AG04450 (cell line): ENCODE measurements around the gene PACS2. TPM values are rescaled to one million over a fixed set of nuclear protein-coding genes. Genes with fewer than 3 reads are reported as not detected.

Experiments
- CTCF ChIA-PET: fragments of 300-600, 350-600 bp; formaldehyde crosslinking; extraction: SDS; loops from one replicate; lab custom pipeline; 2022; ENCODE audit warnings: antibody characterized with exemption, inconsistent platforms; lab: Charles Lee
- POLR2A ChIA-PET: fragments of 350-600 bp; formaldehyde crosslinking; extraction: SDS; loops from one replicate; lab custom pipeline; 2021; ENCODE audit warnings: antibody characterized with exemption, inconsistent platforms; lab: Yijun Ruan, JAX
- DNase-seq: peaks from one replicate; pipeline ENCODE4 v3.0.0-alpha.2; 2011; ENCODE audit warnings: low read depth, low spot score
- H3K27ac ChIP-seq: one replicate; pipeline ENCODE4 v1.5.1; 2012; ENCODE audit warnings: low read depth, low read length, control low read depth
- H3K27me3 ChIP-seq: one replicate; pipeline ENCODE4 v1.6.0; 2012; ENCODE audit warnings: low read length; ENCODE audit not compliant: control insufficient read depth, insufficient read depth
- H3K4me3 ChIP-seq: 2 replicates; pipeline ENCODE4 v1.5.1; 2011; ENCODE audit warnings: mild to moderate bottlenecking, low read depth, low read length, control low read depth
- H3K9me3 ChIP-seq: 2 replicates; pipeline ENCODE4 v1.5.1; 2012; ENCODE audit warnings: low read length; ENCODE audit not compliant: control insufficient read depth, insufficient read depth
- polyA plus RNA-seq: library from polyadenylated mRNA; depleted of rRNA; stranded (reverse); fragments of >200 nt; gene quantifications from 2 replicates; pipeline ENCODE4 v1.2.3, GENCODE V29; 2011
- TF ChIP-seq, protein P1 (sequence below): IDR thresholded peaks from 2 replicates; pipeline ENCODE4 v1.5.1; 2011; ENCODE audit warnings: low read depth, low read length, control low read depth, inconsistent platforms

PACS2 gene
- polyA plus RNA-seq, 1 experiment = 13.0 TPM

GRCh38 chr14:105323663-105324062 is 9.1 kb downstream of the PACS2 start:
- Histone ChIP-seq H3K4me3 (no peak overlapping the region), H3K9me3 (no peaks in the 10 kb centered on the region; the same call in 1 of the 2 replicates), H3K27ac (no peak overlapping the region), H3K27me3 (no peaks in the 10 kb centered on the region)
- TF ChIP-seq, protein P1, sequence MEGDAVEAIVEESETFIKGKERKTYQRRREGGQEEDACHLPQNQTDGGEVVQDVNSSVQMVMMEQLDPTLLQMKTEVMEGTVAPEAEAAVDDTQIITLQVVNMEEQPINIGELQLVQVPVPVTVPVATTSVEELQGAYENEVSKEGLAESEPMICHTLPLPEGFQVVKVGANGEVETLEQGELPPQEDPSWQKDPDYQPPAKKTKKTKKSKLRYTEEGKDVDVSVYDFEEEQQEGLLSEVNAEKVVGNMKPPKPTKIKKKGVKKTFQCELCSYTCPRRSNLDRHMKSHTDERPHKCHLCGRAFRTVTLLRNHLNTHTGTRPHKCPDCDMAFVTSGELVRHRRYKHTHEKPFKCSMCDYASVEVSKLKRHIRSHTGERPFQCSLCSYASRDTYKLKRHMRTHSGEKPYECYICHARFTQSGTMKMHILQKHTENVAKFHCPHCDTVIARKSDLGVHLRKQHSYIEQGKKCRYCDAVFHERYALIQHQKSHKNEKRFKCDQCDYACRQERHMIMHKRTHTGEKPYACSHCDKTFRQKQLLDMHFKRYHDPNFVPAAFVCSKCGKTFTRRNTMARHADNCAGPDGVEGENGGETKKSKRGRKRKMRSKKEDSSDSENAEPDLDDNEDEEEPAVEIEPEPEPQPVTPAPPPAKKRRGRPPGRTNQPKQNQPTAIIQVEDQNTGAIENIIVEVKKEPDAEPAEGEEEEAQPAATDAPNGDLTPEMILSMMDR = no peak
- POLR2A ChIA-PET = no interaction called here
- CTCF ChIA-PET = interaction anchor here (1.0 kb wide), 1 partner anchor 28 kb away, joined by 3 read pairs; no protein-coding TSS in a partner anchor
- no peak for DNase-seq

- no peaks in the 10 kb centered on the region for H3K27me3 ChIP-seq
- H3K27ac ChIP-seq = no peak overlapping the region
- ChIA-PET POLR2A (no interaction called here), CTCF (no interaction called here)
- TF ChIP-seq, protein P1 = no peak
- H3K4me3 ChIP-seq = no peak overlapping the region
- DNase-seq = no peak
- H3K9me3 ChIP-seq = no peaks in the 10 kb centered on the region; the same call in 1 of the 2 replicates
Observed at GRCh38 chr14:105324080-105324778, 9.7 kb downstream of the PACS2 start.

GRCh38 chr14:105324871-105325270 is 10.3 kb downstream of the PACS2 start:
- TF ChIP-seq, protein P1 = no peak
- no peaks in the 10 kb centered on the region; the same call in 1 of the 2 replicates for H3K9me3 ChIP-seq
- CTCF ChIA-PET = no interaction called here
- no peak overlapping the region for H3K4me3 ChIP-seq
- no peak for DNase-seq
- no peak overlapping the region for H3K27ac ChIP-seq
- POLR2A ChIA-PET = no interaction called here
- H3K27me3 ChIP-seq = no peaks in the 10 kb centered on the region

GRCh38 chr14:105325303-105325702 is 10.8 kb downstream of the PACS2 start:
- no peak for DNase-seq
- CTCF ChIA-PET = interaction anchor here (0.9 kb wide), 1 partner anchor 203 kb away, joined by 3 read pairs; no protein-coding TSS in a partner anchor
- TF ChIP-seq, protein P1 = no peak
- Histone ChIP-seq H3K27ac (no peak overlapping the region), H3K9me3 (no peaks in the 10 kb centered on the region; the same call in 1 of the 2 replicates), H3K4me3 (no peak overlapping the region), H3K27me3 (no peaks in the 10 kb centered on the region)
- POLR2A ChIA-PET = no interaction called here

DNA sequence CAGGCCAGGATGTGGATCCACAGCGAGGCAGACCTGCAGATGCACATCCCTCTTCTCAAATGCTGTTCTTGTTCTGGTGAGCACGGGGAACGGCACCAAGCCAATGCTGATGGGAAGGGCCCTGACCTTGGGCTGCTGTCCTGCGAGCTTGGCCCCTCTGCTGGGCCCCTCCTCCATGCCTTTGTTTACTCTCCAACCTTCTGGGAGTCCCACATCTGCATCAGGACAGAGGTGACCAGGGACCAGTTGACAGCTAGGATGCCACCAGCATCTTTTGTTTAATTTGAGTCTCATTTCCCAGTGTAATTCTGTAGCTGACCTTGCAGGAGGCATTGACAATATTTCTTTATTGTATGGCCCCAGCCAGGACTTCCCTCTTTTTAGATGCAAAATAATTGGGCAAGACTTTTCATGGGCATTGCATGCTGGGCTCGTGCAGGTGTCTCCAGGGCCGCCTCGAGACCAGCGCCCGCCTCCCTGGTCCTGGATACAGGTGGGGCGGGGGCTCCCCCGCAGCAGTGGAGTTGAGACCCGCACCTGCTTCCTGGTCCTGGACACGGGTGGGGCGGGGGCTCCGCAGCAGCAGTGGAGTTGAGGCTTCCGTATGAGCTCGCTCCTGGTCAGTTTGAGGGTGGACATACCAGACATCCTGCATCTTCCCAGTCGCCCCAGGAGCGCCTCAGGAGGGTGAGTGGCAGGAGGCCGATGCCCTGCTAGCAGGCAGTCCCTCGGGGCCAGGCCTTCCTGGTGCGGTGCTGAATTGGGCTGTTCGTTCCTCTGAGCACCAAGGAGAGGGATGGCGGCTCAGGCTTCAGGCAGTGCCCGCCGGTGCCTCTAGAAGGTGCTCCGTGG is 11.4 kb downstream of the PACS2 start:
- H3K27ac ChIP-seq = no peak overlapping the region
- ChIA-PET POLR2A (no interaction called here), CTCF (interaction anchor here (0.9 kb wide), 1 partner anchor 203 kb away, joined by 3 read pairs; no protein-coding TSS in a partner anchor)
- no peak overlapping the region for H3K4me3 ChIP-seq
- DNase-seq = no peak
- H3K27me3 ChIP-seq = no peaks in the 10 kb centered on the region
- TF ChIP-seq, protein P1 = no peak
- no peaks in the 10 kb centered on the region; the same call in 1 of the 2 replicates for H3K9me3 ChIP-seq
